SHP77 treated with DMSO at 0.1 percent for 48 hours (cell line): ENCODE results near the gene POLR1E.

Experiments
- DNase-seq: peaks from one replicate; lab custom pipeline; 2025; lab: John Stamatoyannopoulos, UW

POLR1E gene

GRCh38 chr9:37485389-37486255, at the start of gene POLR1E:
TSS of gene POLR1E (plus strand) at chr9:37485948. CDS start at chr9:37486048, 100 bp downstream.
- DNase-seq, result peak; percentile 52

GRCh38 chr9:37436540-37436939, 49.2 kb upstream of the POLR1E start:
- no peak for DNase-seq

GRCh38 chr9:37437010-37437409, 48.7 kb upstream of the POLR1E start:
- DNase-seq, result no peak

GRCh38 chr9:37437621-37438020, 48.1 kb upstream of the POLR1E start:
- no peak for DNase-seq

GRCh38 chr9:37438359-37438758, 47.4 kb upstream of the POLR1E start:
- DNase-seq, result no peak

GRCh38 chr9:37441776-37442370, 43.9 kb upstream of the POLR1E start:
- DNase-seq, result no peak

- DNase-seq, result no peak
Measured at GRCh38 chr9:37442556-37442955, 43.2 kb upstream of the POLR1E start.

GRCh38 chr9:37443566-37443965, 42.2 kb upstream of the POLR1E start:
- DNase-seq, result no peak

GRCh38 chr9:37444890-37445289, 40.9 kb upstream of the POLR1E start:
- DNase-seq, result no peak

GRCh38 chr9:37445832-37446231, 39.9 kb upstream of the POLR1E start:
- no peak for DNase-seq

- no peak for DNase-seq
Measured at GRCh38 chr9:37446401-37446800, 39.3 kb upstream of the POLR1E start.

- no peak for DNase-seq
Measured at GRCh38 chr9:37447111-37447510, 38.6 kb upstream of the POLR1E start.

GRCh38 chr9:37449862-37450632, 35.7 kb upstream of the POLR1E start:
- DNase-seq, result no peak

- no peak for DNase-seq
Measured at GRCh38 chr9:37451628-37452027, 34.1 kb upstream of the POLR1E start.

- no peak for DNase-seq
Measured at GRCh38 chr9:37452611-37453010, 33.1 kb upstream of the POLR1E start.

- DNase-seq, result no peak
Measured at GRCh38 chr9:37453827-37454226, 31.9 kb upstream of the POLR1E start.

GRCh38 chr9:37454238-37454637, 31.5 kb upstream of the POLR1E start:
- no peak for DNase-seq

- DNase-seq, result no peak
Measured at GRCh38 chr9:37455884-37456647, 29.7 kb upstream of the POLR1E start.

GRCh38 chr9:37456817-37457216, 28.9 kb upstream of the POLR1E start:
- no peak for DNase-seq

GRCh38 chr9:37464006-37464405, 21.7 kb upstream of the POLR1E start:
- DNase-seq, result no peak

GRCh38 chr9:37464426-37465248, 21.1 kb upstream of the POLR1E start:
- peak; percentile 19 for DNase-seq
